ENCODE measurements around the gene CROCC2. TPM values are rescaled to one million over a fixed set of nuclear protein-coding genes. Genes with fewer than 3 reads are reported as not detected.

The CROCC2 gene
- total RNA-seq, 1 experiment from 2014 or later, result not detected

DNA sequence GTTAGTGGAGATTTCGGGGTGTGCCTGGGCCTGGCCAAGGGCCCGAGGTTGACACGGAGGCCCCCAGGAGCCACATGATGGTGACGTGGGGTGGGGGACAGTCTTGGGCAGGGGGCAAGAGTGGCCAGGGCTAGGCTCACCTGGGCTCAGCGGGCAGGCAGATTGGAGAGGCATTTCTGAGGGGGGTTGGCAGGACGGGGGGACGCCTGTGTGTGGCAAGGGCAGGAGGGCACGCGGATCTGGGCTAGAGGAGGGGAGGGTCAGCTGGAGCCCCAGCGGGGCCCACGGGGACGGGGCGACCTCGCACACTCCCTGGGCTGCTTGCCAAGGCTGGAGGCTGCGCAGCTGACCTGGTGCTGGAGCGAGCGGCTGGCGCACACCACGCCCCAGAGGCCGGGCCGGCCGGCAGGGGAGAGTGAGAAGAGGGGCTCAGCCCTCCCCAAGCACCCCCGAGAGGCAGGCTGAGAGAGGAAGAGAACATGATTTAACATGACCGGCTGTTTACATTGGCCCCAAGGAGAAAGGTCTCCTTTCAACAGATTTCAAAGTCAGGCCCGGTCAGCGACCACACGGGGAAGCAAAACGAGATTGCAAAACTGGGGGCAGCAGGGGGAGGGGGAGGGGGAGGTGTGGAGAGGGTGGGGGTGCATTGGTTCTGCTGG, 54.3 kb downstream of the CROCC2 start:
- Histone ChIP-seq H3K4me1 (ENCODE audit: control insufficient read depth in 1 of 2, insufficient read depth in 2 of 2, low read length in 2 of 2) (no peaks in the 10 kb centered on the region), H3K36me3 (ENCODE audit: control insufficient read depth in 1 of 2, insufficient read depth in 2 of 2, low read length in 2 of 2) (no peaks in the 10 kb centered on the region), H3K27me3 (ENCODE audit: insufficient read depth, low read length) (no peaks in the 10 kb centered on the region), H3K9me2 (ENCODE audit: insufficient read depth) (no peaks in the 10 kb centered on the region), H3K4me2 (ENCODE audit: low read length) (no peak overlapping the region), H3K9me3 (ENCODE audit: control insufficient read depth in 1 of 2, insufficient read depth in 1 of 2, low read depth in 1 of 2, low read length in 2 of 2) (no peaks in the 10 kb centered on the region), H3K9ac (ENCODE audit: low read length) (no peak overlapping the region), H3K4me3 (replicated peaks in 1 of 2; ENCODE audit: low read depth in 1 of 2, low read length in 2 of 2) (no peak overlapping the region), H3K27ac (ENCODE audit: low read depth, low read length) (no peak overlapping the region), H2AFZ (ENCODE audit: low read depth, low read length, poor library complexity, severe bottlenecking) (no peak overlapping the region), H4K20me1 (ENCODE audit: insufficient read depth) (no peaks in the 10 kb centered on the region), H3K79me2 (ENCODE audit: insufficient read depth, low read length) (no peaks in the 10 kb centered on the region)
- no TSS peak for BruUV-seq (replicated peaks)
- CTCF ChIA-PET, result no interaction called here
- RAD21 ChIA-PET (ENCODE audit: low non-redundant PET in 1 of 2, low total read pairs in 2 of 2, uncharacterized antibody in 2 of 2, unreplicated experiment in 2 of 2), result no interaction called here
- intact Hi-C loops (cut with micrococcal nuclease), result no loop called here
- POLR2A ChIA-PET, result no interaction called here
- TF ChIP-seq JUND (IDR thresholded peaks at IDR 0.05), result no peak
- no peak for TF ChIP-seq ZFX (IDR thresholded peaks at IDR 0.05)
- no peak for TF ChIP-seq EZH2 (IDR thresholded peaks at IDR 0.05)
- TF ChIP-seq SIN3A (IDR thresholded peaks at IDR 0.05; ENCODE audit: low read depth), result no peak
- TF ChIP-seq, protein P1, sequence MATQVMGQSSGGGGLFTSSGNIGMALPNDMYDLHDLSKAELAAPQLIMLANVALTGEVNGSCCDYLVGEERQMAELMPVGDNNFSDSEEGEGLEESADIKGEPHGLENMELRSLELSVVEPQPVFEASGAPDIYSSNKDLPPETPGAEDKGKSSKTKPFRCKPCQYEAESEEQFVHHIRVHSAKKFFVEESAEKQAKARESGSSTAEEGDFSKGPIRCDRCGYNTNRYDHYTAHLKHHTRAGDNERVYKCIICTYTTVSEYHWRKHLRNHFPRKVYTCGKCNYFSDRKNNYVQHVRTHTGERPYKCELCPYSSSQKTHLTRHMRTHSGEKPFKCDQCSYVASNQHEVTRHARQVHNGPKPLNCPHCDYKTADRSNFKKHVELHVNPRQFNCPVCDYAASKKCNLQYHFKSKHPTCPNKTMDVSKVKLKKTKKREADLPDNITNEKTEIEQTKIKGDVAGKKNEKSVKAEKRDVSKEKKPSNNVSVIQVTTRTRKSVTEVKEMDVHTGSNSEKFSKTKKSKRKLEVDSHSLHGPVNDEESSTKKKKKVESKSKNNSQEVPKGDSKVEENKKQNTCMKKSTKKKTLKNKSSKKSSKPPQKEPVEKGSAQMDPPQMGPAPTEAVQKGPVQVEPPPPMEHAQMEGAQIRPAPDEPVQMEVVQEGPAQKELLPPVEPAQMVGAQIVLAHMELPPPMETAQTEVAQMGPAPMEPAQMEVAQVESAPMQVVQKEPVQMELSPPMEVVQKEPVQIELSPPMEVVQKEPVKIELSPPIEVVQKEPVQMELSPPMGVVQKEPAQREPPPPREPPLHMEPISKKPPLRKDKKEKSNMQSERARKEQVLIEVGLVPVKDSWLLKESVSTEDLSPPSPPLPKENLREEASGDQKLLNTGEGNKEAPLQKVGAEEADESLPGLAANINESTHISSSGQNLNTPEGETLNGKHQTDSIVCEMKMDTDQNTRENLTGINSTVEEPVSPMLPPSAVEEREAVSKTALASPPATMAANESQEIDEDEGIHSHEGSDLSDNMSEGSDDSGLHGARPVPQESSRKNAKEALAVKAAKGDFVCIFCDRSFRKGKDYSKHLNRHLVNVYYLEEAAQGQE (IDR thresholded peaks at IDR 0.05; ENCODE audit: low read depth), result no peak
- TF ChIP-seq CBX3 (IDR thresholded peaks at IDR 0.05; ENCODE audit: low read depth), result no peak
- ATAC-seq (no peak), DNase-seq (ENCODE audit: low read depth, low spot score) (no peak)
